Upper lobe of left lung (tissue), 6 donors: ENCODE data around the gene PRKRA. TPM values are rescaled to one million over a fixed set of nuclear protein-coding genes. Genes with fewer than 3 reads are reported as not detected.

ENCODE experiments used
- ATAC-seq, 2 donors: fragments of 200-7000 bp; cut with Tn5 transposase; one replicate each; pipeline ENCODE4 v1.9.1; 2022; ENCODE audit warnings: mild to moderate bottlenecking in 2 of 2, moderate library complexity in 2 of 2; ENCODE audit not compliant: low FRiP score in 2 of 2
- DNase-seq, 2 donors: peaks; one replicate each; pipeline ENCODE4 v3.0.0-alpha.2; 2019 to 2020
- H3K27ac ChIP-seq, 4 donors: fragments of 200-600 bp; sonication (generic); one replicate each; pipeline ENCODE4 v1.5.1; 2016 to 2019
- H3K27me3 ChIP-seq, 4 donors: fragments of 200-600 bp; sonication (generic); one replicate each; pipeline ENCODE4 v1.5.1; 2017 to 2019
- H3K36me3 ChIP-seq, 4 donors: fragments of 200-600 bp; sonication (generic); one replicate each; pipeline ENCODE4 v1.5.1; 2016 to 2019
- H3K4me1 ChIP-seq, 4 donors: fragments of 200-600 bp; sonication (generic); one replicate each; pipeline ENCODE4 v1.5.1; 2018 to 2019
- H3K4me3 ChIP-seq, 4 donors: fragments of 200-600 bp; sonication (generic); one replicate each; pipeline ENCODE4 v1.5.1; 2017 to 2019; ENCODE audit warnings: mild to moderate bottlenecking in 2 of 4, moderate library complexity in 1 of 4
- H3K9me3 ChIP-seq, 4 donors: fragments of 200-600 bp; sonication (generic); one replicate each; pipeline ENCODE4 v1.5.1; 2018 to 2019
- CTCF ChIP-seq, 6 experiments: fragments of 450-650 bp in 4 of 6; fragments of 200-600 bp in 2 of 6; sonication (generic) in 2 of 6; IDR thresholded peaks; one replicate each; pipeline ENCODE4 v1.5.1; 2016 to 2019; ENCODE audit warnings: antibody characterized with exemption in 6 of 6
- EP300 ChIP-seq, 4 donors: sonication (generic); formaldehyde crosslinking; IDR thresholded peaks; one replicate each; pipeline ENCODE4 v1.5.1; 2017; ENCODE audit warnings: antibody characterized with exemption in 4 of 4, control low read depth in 2 of 4
- POLR2A ChIP-seq, 4 donors: fragments of 450-650 bp; IDR thresholded peaks; one replicate each; pipeline ENCODE4 v1.5.1; 2016 to 2017; ENCODE audit warnings: antibody characterized with exemption in 4 of 4, mild to moderate bottlenecking in 2 of 4
- POLR2AphosphoS5 ChIP-seq, 2 donors: sonication (generic); formaldehyde crosslinking; IDR thresholded peaks; one replicate each; pipeline ENCODE4 v1.5.1; 2017; ENCODE audit warnings: antibody characterized with exemption in 2 of 2
- WGBS, 2 donors: methylation state at CpG; one replicate each; pipeline ENCODE4 v1.1.5; 2017 to 2018; 5-methylcytosine and 5-hydroxymethylcytosine counted together
- total RNA-seq, 6 donors: library from RNA; depleted of rRNA in 4 of 6; stranded (reverse); fragments of >200 nt in 4 of 6; gene quantifications; one replicate each; pipeline versions ENCODE4 v1.1.0 to v1.2.1, GENCODE V29; 2016 to 2021
- donor health status: DM: no; HTN: no; CAD: no; lungs with moderate emphysema.
- donor health status: DM: no; HTN: yes; CAD: no; lungs with severe emphysema.

Gene PRKRA
- total RNA-seq, 6 donors from 2014 or later, result 31.4 to 64.0 (median 40.9) TPM

- Histone ChIP-seq H3K4me1 (no peaks in the 10 kb centered on the region), H3K27me3 (no peaks in the 10 kb centered on the region), H3K4me3 (no peak overlapping the region), H3K9me3 (no peaks in the 10 kb centered on the region), H3K27ac (no peak overlapping the region), H3K36me3 (peaks cover 13 to 83% (median 42%) of the 10 kb centered on the region in 4 donors)
- 74 to 93% methylated on average over 6 of the region's 6 CpGs for WGBS, 2 donors
- ATAC-seq (no peak), DNase-seq (no peak)
- no peak for TF ChIP-seq EP300 (IDR thresholded peaks at IDR 0.05)
- no peak for TF ChIP-seq POLR2A (IDR thresholded peaks at IDR 0.05)
- no peak for TF ChIP-seq POLR2AphosphoS5 (IDR thresholded peaks at IDR 0.05)
- TF ChIP-seq CTCF (IDR thresholded peaks at IDR 0.05), result no peak
Measured at GRCh38 chr2:178491612-178492011, 40.6 kb upstream of the PRKRA start.

- ATAC-seq (no peak), DNase-seq (no peak)
- Histone ChIP-seq H3K4me3 (no peak overlapping the region), H3K4me1 (peaks cover 19 to 40% (median 39%) of the 10 kb centered on the region in 4 donors), H3K36me3 (peaks cover 0 to 30% (median 3%) of the 10 kb centered on the region in 4 donors), H3K9me3 (no peaks in the 10 kb centered on the region), H3K27me3 (no peaks in the 10 kb centered on the region), H3K27ac (no peak overlapping the region)
- 80 to 82% methylated on average over 3 of the region's 3 CpGs for WGBS, 2 donors
- TF ChIP-seq POLR2AphosphoS5 (IDR thresholded peaks at IDR 0.05), result no peak
- no peak for TF ChIP-seq POLR2A (IDR thresholded peaks at IDR 0.05)
- no peak for TF ChIP-seq CTCF (IDR thresholded peaks at IDR 0.05)
- TF ChIP-seq EP300 (IDR thresholded peaks at IDR 0.05), result no peak
Measured at GRCh38 chr2:178485356-178485755, 34.4 kb upstream of the PRKRA start.

GRCh38 chr2:178484245-178485041 lies 33.5 kb upstream of the PRKRA start:
- TF ChIP-seq POLR2AphosphoS5 (IDR thresholded peaks at IDR 0.05), result no peak
- TF ChIP-seq POLR2A (IDR thresholded peaks at IDR 0.05), result no peak
- no peak for TF ChIP-seq CTCF (IDR thresholded peaks at IDR 0.05)
- TF ChIP-seq EP300 (IDR thresholded peaks at IDR 0.05), result no peak
- ATAC-seq (no peak), DNase-seq (no peak)
- no peak overlapping the region for H3K27ac ChIP-seq
- no peaks in the 10 kb centered on the region for H3K9me3 ChIP-seq
- no peak overlapping the region for H3K4me3 ChIP-seq
- no peaks in the 10 kb centered on the region for H3K27me3 ChIP-seq
- peaks cover 25 to 45% (median 44%) of the 10 kb centered on the region in 4 donors for H3K4me1 ChIP-seq
- peaks cover 0 to 21% (median 3%) of the 10 kb centered on the region in 4 donors for H3K36me3 ChIP-seq
- 56 to 58% methylated on average over 6 of the region's 6 CpGs for whole genome bisulfite sequencing, 2 donors

GRCh38 chr2:178482437-178482836 lies 31.5 kb upstream of the PRKRA start:
- H3K4me1 ChIP-seq, result peaks cover 29 to 53% (median 52%) of the 10 kb centered on the region in 4 donors
- TF ChIP-seq CTCF (IDR thresholded peaks at IDR 0.05), result no peak
- TF ChIP-seq EP300 (IDR thresholded peaks at IDR 0.05), result no peak
- no peak for TF ChIP-seq POLR2A (IDR thresholded peaks at IDR 0.05)
- TF ChIP-seq POLR2AphosphoS5 (IDR thresholded peaks at IDR 0.05), result no peak
- DNase-seq, result no peak

More at GRCh38 chr2:178482437-178482836, 31.5 kb upstream of the PRKRA start:
- Histone ChIP-seq H3K36me3 (peaks cover 0 to 8% (median 3%) of the 10 kb centered on the region in 4 donors), H3K9me3 (no peaks in the 10 kb centered on the region), H3K27me3 (no peaks in the 10 kb centered on the region), H3K27ac (no peak overlapping the region), H3K4me3 (no peak overlapping the region)
- no peak for ATAC-seq
- WGBS, 2 donors, result 88 to 90% methylated on average over 4 of the region's 4 CpGs
